GM10266 (cell line): ENCODE measurements around the gene ZFR.

Experiments
- DNase-seq: peaks from one replicate; pipeline ENCODE4 v3.0.0; 2012; ENCODE audit errors: extremely low spot score
- TF ChIP-seq, protein P1 (sequence below): IDR thresholded peaks from 2 replicates; pipeline ENCODE4 v1.5.1; 2012; ENCODE audit warnings: mild to moderate bottlenecking, low read depth; ENCODE audit not compliant: control insufficient read depth, insufficient read depth; ENCODE audit errors: missing control alignments

Gene ZFR

DNA sequence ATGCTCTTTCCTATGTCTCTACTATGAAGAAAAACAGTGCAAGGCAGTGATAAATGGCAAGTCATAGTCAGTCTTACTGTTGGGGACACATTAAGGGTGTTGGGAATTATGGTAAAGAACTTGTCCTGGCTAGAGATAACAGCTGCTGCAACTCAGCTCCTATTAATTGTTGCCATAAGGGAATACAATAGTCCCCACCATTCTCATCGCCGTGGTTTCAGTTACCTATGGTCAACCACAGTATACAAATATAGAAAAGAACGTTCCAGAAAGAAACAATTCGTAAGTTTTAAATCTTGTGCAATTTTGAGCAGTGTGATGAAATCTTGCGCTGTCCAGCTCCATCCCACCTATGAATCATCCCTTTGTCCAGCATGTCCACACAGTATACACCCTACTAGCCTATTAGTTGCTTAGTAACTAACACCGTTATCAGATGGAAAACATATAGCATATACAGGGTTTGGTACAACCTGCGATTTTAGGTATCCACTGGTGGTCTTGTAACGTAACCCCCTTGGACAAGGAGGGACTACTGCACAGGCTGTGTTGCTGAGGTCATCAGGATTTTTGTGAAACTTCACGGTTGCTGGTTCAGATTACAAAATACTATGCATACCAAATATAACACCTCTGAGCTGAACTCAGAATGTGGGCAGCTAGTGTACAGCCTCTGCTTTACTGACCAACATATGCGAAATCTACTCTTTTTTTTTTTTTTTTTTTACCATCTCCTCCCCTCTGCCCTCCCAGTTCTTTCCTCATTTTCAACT is 53.5 kb downstream of the ZFR start:
- TF ChIP-seq, protein P1, sequence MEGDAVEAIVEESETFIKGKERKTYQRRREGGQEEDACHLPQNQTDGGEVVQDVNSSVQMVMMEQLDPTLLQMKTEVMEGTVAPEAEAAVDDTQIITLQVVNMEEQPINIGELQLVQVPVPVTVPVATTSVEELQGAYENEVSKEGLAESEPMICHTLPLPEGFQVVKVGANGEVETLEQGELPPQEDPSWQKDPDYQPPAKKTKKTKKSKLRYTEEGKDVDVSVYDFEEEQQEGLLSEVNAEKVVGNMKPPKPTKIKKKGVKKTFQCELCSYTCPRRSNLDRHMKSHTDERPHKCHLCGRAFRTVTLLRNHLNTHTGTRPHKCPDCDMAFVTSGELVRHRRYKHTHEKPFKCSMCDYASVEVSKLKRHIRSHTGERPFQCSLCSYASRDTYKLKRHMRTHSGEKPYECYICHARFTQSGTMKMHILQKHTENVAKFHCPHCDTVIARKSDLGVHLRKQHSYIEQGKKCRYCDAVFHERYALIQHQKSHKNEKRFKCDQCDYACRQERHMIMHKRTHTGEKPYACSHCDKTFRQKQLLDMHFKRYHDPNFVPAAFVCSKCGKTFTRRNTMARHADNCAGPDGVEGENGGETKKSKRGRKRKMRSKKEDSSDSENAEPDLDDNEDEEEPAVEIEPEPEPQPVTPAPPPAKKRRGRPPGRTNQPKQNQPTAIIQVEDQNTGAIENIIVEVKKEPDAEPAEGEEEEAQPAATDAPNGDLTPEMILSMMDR, result no peak
- no peak for DNase-seq

DNA sequence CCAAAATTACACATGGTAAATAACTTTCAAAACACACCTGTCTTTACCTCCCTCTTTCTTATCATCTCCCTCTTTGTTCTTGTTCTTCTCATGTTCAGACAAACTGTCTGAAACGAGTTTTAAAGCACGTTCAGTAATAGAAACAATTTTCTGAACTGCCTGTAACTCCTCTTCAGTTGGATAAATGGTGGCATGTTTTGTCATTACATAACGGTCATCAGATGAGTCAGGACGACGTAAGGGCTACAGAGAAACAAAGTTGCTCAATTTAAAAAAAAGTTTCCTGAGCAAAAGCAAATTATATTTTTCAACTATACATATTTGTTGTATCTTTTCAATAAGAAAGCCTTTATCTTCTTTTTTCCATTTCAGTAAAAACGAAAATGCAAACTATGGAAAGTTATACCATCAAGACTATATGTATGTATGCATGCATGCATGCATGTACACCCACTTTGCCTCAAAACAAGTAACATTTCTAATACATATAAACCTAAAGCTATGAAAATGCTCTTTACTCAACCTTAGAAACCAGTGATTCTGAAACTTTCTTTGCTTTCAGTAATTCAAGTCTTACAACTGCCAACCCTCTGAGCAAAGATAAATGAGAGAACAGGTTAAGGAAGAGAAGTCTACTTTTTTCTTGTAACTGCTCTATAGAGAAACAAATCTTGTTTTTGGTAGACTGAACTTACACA is 56.0 kb downstream of the ZFR start:
- TF ChIP-seq, protein P1, result no peak
- no peak for DNase-seq

DNA sequence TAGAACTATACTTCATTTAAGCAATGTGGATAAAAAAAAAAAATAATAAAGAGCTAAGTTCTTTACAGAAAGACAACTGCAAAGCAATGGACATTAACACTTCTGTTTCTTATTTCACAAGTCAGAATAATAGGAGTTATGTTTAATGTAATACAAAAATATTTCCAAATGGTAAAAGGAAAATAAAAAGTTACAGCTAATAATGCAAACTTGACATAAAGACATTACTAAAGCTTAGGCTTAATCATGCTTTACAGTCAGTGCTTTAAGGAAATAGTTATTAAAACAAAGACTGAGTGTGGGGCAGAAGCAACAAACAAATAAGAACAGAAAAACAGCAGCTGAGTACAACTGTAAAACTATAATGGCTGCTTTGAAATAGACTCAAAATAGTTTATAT is 56.7 kb downstream of the ZFR start:
- DNase-seq, result no peak
- TF ChIP-seq, protein P1, result no peak

GRCh38 chr5:32387211-32387610 is 57.3 kb downstream of the ZFR start:
- no peak for DNase-seq
- TF ChIP-seq, protein P1, result no peak

DNA sequence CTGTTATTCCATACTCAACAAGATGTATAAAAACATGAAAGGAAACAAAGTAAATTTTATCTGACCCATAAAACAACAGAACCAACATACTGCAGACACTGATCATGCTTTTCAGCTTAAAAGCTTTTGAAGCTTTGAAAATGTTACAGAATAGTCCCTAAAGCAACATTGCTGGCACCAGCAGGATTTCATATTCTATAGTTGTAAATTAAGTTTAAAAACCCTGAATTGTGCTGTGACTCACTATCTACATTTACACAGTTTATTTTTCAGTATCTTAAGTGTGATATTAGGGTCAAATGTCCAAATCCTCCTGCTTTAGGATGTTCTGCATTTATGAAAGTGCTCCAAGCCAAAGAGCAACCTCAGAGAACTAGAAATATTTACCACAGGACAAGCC is 59.9 kb downstream of the ZFR start:
- TF ChIP-seq, protein P1, result no peak
- DNase-seq, result no peak

- no peak for DNase-seq
- TF ChIP-seq, protein P1, result no peak
Observed at GRCh38 chr5:32383586-32383985, 61.0 kb downstream of the ZFR start.

DNA sequence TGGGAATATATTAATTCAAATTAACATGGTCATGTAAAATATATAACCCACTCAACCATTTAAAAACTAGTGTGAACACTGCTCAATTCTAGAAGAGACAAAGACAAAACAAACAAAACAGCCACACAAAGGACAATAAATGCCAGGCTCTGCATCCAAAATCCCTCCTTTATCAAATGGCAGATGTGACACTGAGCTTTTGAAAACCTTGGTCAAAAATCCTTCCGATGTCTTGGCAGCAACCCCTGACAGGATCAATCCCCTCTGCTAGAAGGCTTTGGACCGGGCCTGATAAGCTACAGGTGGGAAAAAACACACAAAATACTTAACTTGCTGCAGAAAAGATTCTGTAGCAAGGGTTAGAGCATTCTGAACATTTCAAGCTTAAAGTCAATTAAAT is 61.5 kb downstream of the ZFR start:
- TF ChIP-seq, protein P1, result no peak
- DNase-seq, result no peak
